HepG2 (cell line): ENCODE data around the gene FRMD4A. TPM values are rescaled to one million over a fixed set of nuclear protein-coding genes. Genes with fewer than 3 reads are reported as not detected.

Experiments
- ATAC-seq: fragments of 200-7000 bp; cut with Tn5 transposase; 3 replicates; pipeline ENCODE4 v1.9.1; 2020; ENCODE audit warnings: mild to moderate bottlenecking, moderate library complexity
- BruUV-seq: library from RNA; stranded (reverse); fragments of 400-500 nt; replicated peaks from 2 replicates; lab custom pipeline; 2021; lab: Mats Ljungman, UMichigan
- CTCF ChIA-PET: fragments of 300-600 bp; formaldehyde crosslinking; extraction: SDS; loops from one replicate; lab custom pipeline; 2021; ENCODE audit warnings: low total read pairs, inconsistent platforms, low intra/inter-chr PET ratio; lab: Yijun Ruan, JAX
- POLR2A ChIA-PET: fragments of 350-600 bp; sonication (Branson Sonifier 250); formaldehyde crosslinking; loops from one replicate; lab custom pipeline; 2020; ENCODE audit warnings: antibody characterized with exemption, inconsistent platforms; lab: Yijun Ruan, JAX
- DNase-seq: peaks from one replicate; pipeline ENCODE4 v3.0.0-alpha.2; 2015; ENCODE audit warnings: low spot score
- FAIRE-seq: peaks from 3 replicates; lab custom pipeline; 2011; peaks lifted over from hg19 to GRCh38; lab: Jason Lieb, UNC
- H2AFZ ChIP-seq: one replicate; pipeline ENCODE4 v1.6.1; 2011; ENCODE audit warnings: low read length, inconsistent platforms
- H3K27ac ChIP-seq: fragments of 300-600 bp; 3 replicates; pipeline ENCODE4 v1.8.0; 2011; ENCODE audit warnings: mixed run types, mild to moderate bottlenecking, mixed read lengths, low read length, inconsistent platforms; ENCODE audit not compliant: insufficient read depth; ENCODE audit errors: extremely low read length
- H3K27me3 ChIP-seq, 2 experiments: fragments of 200-600 bp in 1 of 2; 2 replicates in 1 of 2; 3 replicates in 1 of 2; pipeline versions ENCODE4 v1.6.0 to v1.8.0; 2011; ENCODE audit warnings: low read length in 2 of 2, mild to moderate bottlenecking in 2 of 2, moderate library complexity in 2 of 2, inconsistent platforms in 1 of 2; ENCODE audit not compliant: insufficient read depth in 2 of 2, control insufficient read depth in 1 of 2
- H3K36me3 ChIP-seq, 2 experiments: fragments of 200-600 bp in 1 of 2; replicated peaks in 1 of 2; 2 replicates in 1 of 2; 3 replicates in 1 of 2; pipeline versions ENCODE4 v1.5.1 to v1.8.0; 2011; ENCODE audit warnings: low read length in 2 of 2, inconsistent platforms in 1 of 2; ENCODE audit not compliant: insufficient read depth in 2 of 2, control insufficient read depth in 1 of 2
- H3K4me1 ChIP-seq: 2 replicates; pipeline ENCODE4 v1.5.1; 2012; ENCODE audit warnings: low read length, inconsistent platforms; ENCODE audit not compliant: insufficient read depth
- H3K4me2 ChIP-seq: 2 replicates; pipeline ENCODE4 v1.6.0; 2011; ENCODE audit warnings: low read depth, low read length, inconsistent platforms
- H3K4me3 ChIP-seq, 3 experiments: fragments of 200-600 bp in 1 of 3; sonication (generic), shearing (Covaris generic) in 1 of 3; replicated peaks in 1 of 3; 2 replicates each; pipeline ENCODE4 v1.5.1; 2011 to 2016; ENCODE audit warnings: low read length in 3 of 3, inconsistent platforms in 2 of 3, low read depth in 2 of 3, mild to moderate bottlenecking in 2 of 3, control low read depth in 1 of 3, mixed read lengths in 1 of 3; ENCODE audit not compliant: insufficient read depth in 1 of 3
- H3K79me2 ChIP-seq: one replicate; pipeline ENCODE4 v1.6.1; 2011; ENCODE audit warnings: low read length, inconsistent platforms; ENCODE audit not compliant: insufficient read depth
- H3K9ac ChIP-seq: 2 replicates; pipeline ENCODE4 v1.6.0; 2011; ENCODE audit warnings: mild to moderate bottlenecking, low read depth, low read length, inconsistent platforms; ENCODE audit not compliant: insufficient read depth
- H3K9me3 ChIP-seq: 2 replicates; pipeline ENCODE4 v1.5.1; 2012; ENCODE audit warnings: mild to moderate bottlenecking, low read length
- H4K20me1 ChIP-seq: 2 replicates; pipeline ENCODE4 v1.6.0; 2011; ENCODE audit warnings: inconsistent platforms, mild to moderate bottlenecking, low read length, moderate library complexity; ENCODE audit not compliant: insufficient read depth
- ARNT2 ChIP-seq: sonication (generic); formaldehyde crosslinking; IDR thresholded peaks from 2 replicates; pipeline ENCODE4 v1.8.0; 2022; ENCODE audit warnings: mild to moderate bottlenecking, low read depth, missing genetic modification reagents, moderate library complexity
- CBX1 ChIP-seq: IDR thresholded peaks from one replicate; pipeline ENCODE4 v1.6.1; 2016; ENCODE audit warnings: antibody characterized with exemption, low read depth
- DMAP1 ChIP-seq: IDR thresholded peaks from 2 replicates; pipeline ENCODE4 v1.6.1; 2016
- ERF ChIP-seq: IDR thresholded peaks from 2 replicates; pipeline ENCODE4 v1.6.1; 2018; ENCODE audit warnings: missing biosample characterization, missing genetic modification reagents
- IKZF4 ChIP-seq: sonication (generic); formaldehyde crosslinking; IDR thresholded peaks from 2 replicates; pipeline ENCODE4 v1.5.1; 2020; ENCODE audit warnings: borderline replicate concordance, mild to moderate bottlenecking, low read depth, missing genetic modification reagents; ENCODE audit errors: not compliant biosample characterization
- IRX3 ChIP-seq: sonication (generic); formaldehyde crosslinking; IDR thresholded peaks from 2 replicates; pipeline ENCODE4 v1.8.1; 2023; ENCODE audit warnings: mild to moderate bottlenecking, low read depth, missing genetic modification reagents, borderline replicate concordance
- JUNB ChIP-seq: sonication (generic); formaldehyde crosslinking; IDR thresholded peaks from 2 replicates; pipeline ENCODE4 v1.8.0; 2022; ENCODE audit warnings: missing genetic modification reagents, mild to moderate bottlenecking, borderline replicate concordance
- PPARG ChIP-seq: conservative IDR thresholded peaks from 2 replicates; pipeline ENCODE4 v1.6.1; 2016; ENCODE audit warnings: missing biosample characterization, missing genetic modification reagents
- TCF12 ChIP-seq, 2 experiments: fragments of 450-650 bp in 1 of 2; sonication (generic) in 1 of 2; formaldehyde crosslinking in 1 of 2; IDR thresholded peaks; 2 replicates each; pipeline versions ENCODE4 v1.6.1 to v1.8.0; 2017 to 2022; ENCODE audit warnings: antibody characterized with exemption in 1 of 2, mild to moderate bottlenecking in 1 of 2, missing genetic modification reagents in 1 of 2, moderate library complexity in 1 of 2
- ZNF180 ChIP-seq: sonication (generic); formaldehyde crosslinking; IDR thresholded peaks from 2 replicates; pipeline ENCODE4 v1.4.0; 2020; ENCODE audit warnings: low read depth, missing genetic modification reagents, borderline replicate concordance
- ZNF367 ChIP-seq: sonication (generic); formaldehyde crosslinking; IDR thresholded peaks from 2 replicates; pipeline ENCODE4 v1.4.0; 2020; ENCODE audit warnings: missing genetic modification reagents, borderline replicate concordance
- ZNF766 ChIP-seq: sonication (generic); formaldehyde crosslinking; IDR thresholded peaks from 2 replicates; pipeline ENCODE4 v1.5.0; 2020; ENCODE audit warnings: missing genetic modification reagents, borderline replicate concordance
- ZNF781 ChIP-seq: sonication (generic); formaldehyde crosslinking; IDR thresholded peaks from 2 replicates; pipeline ENCODE4 v1.5.1; 2020; ENCODE audit warnings: borderline replicate concordance, mild to moderate bottlenecking, missing genetic modification reagents; ENCODE audit errors: not compliant biosample characterization
- WGBS: methylation state at CpG from one replicate; pipeline ENCODE4 v1.1.6; 2017; ENCODE audit warnings: low lambda C conversion rate; 5-methylcytosine and 5-hydroxymethylcytosine counted together
- in situ Hi-C: cut with HindIII; loops from 2 replicates; pipeline ENCODE4 v1.10.0; 2017; ENCODE audit warnings: low pct_unique_long_range_greater_than_20kb; ENCODE audit not compliant: extremely low pct_ligation_motif_present
- intact Hi-C: fragments of 100-400 bp; cut with micrococcal nuclease; formaldehyde crosslinking; loops from one replicate; pipeline ENCODE4 v1.10.0; 2022; ENCODE audit not compliant: unreplicated experiment
- polyA plus RNA-seq, 8 experiments: library from polyadenylated mRNA; depleted of rRNA in 3 of 8; stranded (reverse) in 7 of 8; unstranded in 1 of 8; fragments of >200 nt; fragmentation: Illumina TruSeq in 4 of 8; extraction: Trizol in 4 of 8; gene quantifications; 2 replicates each; pipeline versions ENCODE4 v1.2.1 to v1.2.3, GENCODE V29; 2011 to 2016; ENCODE audit warnings: low read depth in 4 of 8, missing spikeins in 1 of 8, mixed read lengths in 1 of 8; ENCODE audit not compliant: insufficient read depth in 1 of 8
- total RNA-seq, 5 experiments: library from RNA; depleted of rRNA; stranded (reverse); fragments of >200 nt; fragmentation: Illumina TruSeq; extraction: Trizol; gene quantifications; 2 replicates each; pipeline ENCODE4 v1.2.3, GENCODE V29; 2016; ENCODE audit warnings: low read depth in 1 of 5
- TF ChIP-seq, protein P1 (sequence below): sonication (generic); formaldehyde crosslinking; IDR thresholded peaks from 2 replicates; pipeline ENCODE4 v1.4.0; 2020; ENCODE audit warnings: mild to moderate bottlenecking, low read depth, missing genetic modification reagents
- TF ChIP-seq, protein P2 (sequence below): sonication (generic); formaldehyde crosslinking; IDR thresholded peaks from 2 replicates; pipeline ENCODE4 v1.5.0; 2020; ENCODE audit warnings: missing genetic modification reagents

Gene FRMD4A
- total and polyA plus RNA-seq, 2 of the 13 experiments (the other 11 are each of a cell fraction or from before 2014, with no cell fraction given) = 0.09 to 0.26 TPM

DNA sequence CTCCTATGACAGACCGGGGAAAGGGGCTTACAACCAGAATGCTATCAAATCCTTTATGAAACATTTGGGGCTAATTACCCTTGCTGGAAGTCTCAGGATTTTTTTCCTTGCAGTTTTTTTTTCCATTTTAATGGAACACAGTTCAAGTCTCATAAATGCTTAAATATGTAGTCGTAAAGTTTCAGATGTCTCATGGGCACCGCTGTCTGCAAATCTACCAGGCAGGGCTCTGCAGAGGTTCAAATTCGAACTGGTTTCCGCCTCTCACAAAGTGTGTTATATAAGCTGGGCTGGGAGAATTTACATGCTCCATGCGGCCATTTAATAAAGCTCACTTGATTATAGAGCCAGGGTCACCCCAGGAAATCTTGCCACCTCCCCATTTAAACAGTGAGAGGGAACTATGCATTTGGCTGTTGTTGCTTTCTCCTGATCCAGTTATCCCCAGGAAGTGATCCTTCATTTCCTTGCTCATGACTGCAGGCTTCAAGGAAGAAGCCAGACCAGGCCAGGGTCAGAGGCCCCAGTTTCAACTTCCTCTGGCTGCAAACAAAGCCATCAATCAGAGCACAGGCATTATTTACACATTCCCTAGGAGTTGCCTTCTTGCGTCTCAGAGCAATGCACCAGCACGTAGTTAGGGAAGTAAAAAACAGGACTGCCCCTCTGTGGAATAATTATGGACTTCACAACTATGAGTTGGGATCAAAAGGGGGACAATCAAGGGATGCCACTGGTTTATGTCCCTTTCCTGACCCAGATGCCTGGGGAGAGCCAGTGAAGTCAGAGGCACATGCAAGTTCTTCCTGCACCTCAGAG is 385.1 kb downstream of the FRMD4A start:
- Histone ChIP-seq H3K36me3 (no peaks in the 10 kb centered on the region), H3K9me3 (no peaks in the 10 kb centered on the region), H3K27me3 (peaks cover 0 to 6% of the 10 kb centered on the region in 2 experiments; a peak in 3 of 5 replicates), H3K4me3 (no peak overlapping the region), H3K79me2 (no peaks in the 10 kb centered on the region), H4K20me1 (no peaks in the 10 kb centered on the region), H3K27ac (no peak overlapping the region), H2AFZ (no peak overlapping the region), H3K4me1 (no peaks in the 10 kb centered on the region), H3K9ac (no peak overlapping the region), H3K4me2 (no peak overlapping the region)
- no peak for FAIRE-seq
- CTCF ChIA-PET = no interaction called here
- TF ChIP-seq CBX1 (no peak), ZNF781 (no peak), IKZF4 (no peak), DMAP1 (no peak), ZNF367 (CRISPR knock-in tag) (no peak), TCF12 (IDR thresholded peaks at IDR 0.05) (no peak), TCF12 (CRISPR knock-in tag; IDR thresholded peaks at IDR 0.05) (no peak), ARNT2 (CRISPR knock-in tag) (no peak), IRX3 (CRISPR knock-in tag) (no peak)
- ATAC-seq = no peak
- in situ Hi-C loops = no loop called here
- 8% methylated on average over 8 of the region's 8 CpGs for WGBS
- DNase-seq = no peak
- intact Hi-C loops = no loop called here
- POLR2A ChIA-PET = no interaction called here
- BruUV-seq = no TSS peak

DNA sequence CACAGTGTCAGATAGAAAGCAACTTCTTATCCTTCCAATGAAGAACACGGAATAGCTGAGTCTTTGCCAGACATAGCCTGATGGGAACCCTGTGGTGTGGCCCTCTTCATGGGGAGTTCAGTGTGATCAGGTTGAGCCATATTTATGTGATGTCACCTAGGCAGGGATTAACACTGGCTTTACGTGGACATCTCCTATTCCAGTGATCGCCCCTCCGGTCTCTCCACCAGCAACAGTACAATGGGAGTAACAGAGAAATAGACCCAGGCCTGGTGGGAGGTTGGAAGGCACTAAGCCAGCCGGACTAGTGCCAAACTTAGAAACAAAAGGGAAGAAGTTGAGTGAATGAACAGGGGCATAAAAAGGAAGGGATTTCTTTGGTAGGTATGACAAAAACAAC is 385.9 kb downstream of the FRMD4A start:
- H3K4me3 ChIP-seq = no peak overlapping the region
- no peaks in the 10 kb centered on the region for H4K20me1 ChIP-seq
- no peak overlapping the region for H3K27ac ChIP-seq
- in situ Hi-C loops = no loop called here
- no peaks in the 10 kb centered on the region for H3K9me3 ChIP-seq
- no peak for DNase-seq
- no peak for ATAC-seq
- ChIA-PET CTCF (no interaction called here), POLR2A (no interaction called here)
- peaks cover 0 to 6% of the 10 kb centered on the region in 2 experiments; a peak in 3 of 5 replicates for H3K27me3 ChIP-seq
- WGBS = under 1% methylated on average over 5 of the region's 5 CpGs
- FAIRE-seq = no peak
- no peak overlapping the region for H2AFZ ChIP-seq
- H3K9ac ChIP-seq = no peak overlapping the region
- no peaks in the 10 kb centered on the region for H3K79me2 ChIP-seq
- H3K4me2 ChIP-seq = no peak overlapping the region
- H3K4me1 ChIP-seq = no peaks in the 10 kb centered on the region
- H3K36me3 ChIP-seq = no peaks in the 10 kb centered on the region
- intact Hi-C loops = no loop called here
- BruUV-seq = no TSS peak
- no peak for TF ChIP-seq ZNF766 (CRISPR knock-in tag)
- no peak for TF ChIP-seq PPARG
- TF ChIP-seq, protein P1, sequence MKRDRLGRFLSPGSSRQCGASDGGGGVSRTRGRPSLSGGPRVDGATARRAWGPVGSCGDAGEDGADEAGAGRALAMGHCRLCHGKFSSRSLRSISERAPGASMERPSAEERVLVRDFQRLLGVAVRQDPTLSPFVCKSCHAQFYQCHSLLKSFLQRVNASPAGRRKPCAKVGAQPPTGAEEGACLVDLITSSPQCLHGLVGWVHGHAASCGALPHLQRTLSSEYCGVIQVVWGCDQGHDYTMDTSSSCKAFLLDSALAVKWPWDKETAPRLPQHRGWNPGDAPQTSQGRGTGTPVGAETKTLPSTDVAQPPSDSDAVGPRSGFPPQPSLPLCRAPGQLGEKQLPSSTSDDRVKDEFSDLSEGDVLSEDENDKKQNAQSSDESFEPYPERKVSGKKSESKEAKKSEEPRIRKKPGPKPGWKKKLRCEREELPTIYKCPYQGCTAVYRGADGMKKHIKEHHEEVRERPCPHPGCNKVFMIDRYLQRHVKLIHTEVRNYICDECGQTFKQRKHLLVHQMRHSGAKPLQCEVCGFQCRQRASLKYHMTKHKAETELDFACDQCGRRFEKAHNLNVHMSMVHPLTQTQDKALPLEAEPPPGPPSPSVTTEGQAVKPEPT (CRISPR knock-in tag) = no peak
- TF ChIP-seq JUNB (CRISPR knock-in tag) = no peak
- no peak for TF ChIP-seq ERF (CRISPR knock-in tag)
- TF ChIP-seq ZNF180 = no peak
- TF ChIP-seq, protein P2, sequence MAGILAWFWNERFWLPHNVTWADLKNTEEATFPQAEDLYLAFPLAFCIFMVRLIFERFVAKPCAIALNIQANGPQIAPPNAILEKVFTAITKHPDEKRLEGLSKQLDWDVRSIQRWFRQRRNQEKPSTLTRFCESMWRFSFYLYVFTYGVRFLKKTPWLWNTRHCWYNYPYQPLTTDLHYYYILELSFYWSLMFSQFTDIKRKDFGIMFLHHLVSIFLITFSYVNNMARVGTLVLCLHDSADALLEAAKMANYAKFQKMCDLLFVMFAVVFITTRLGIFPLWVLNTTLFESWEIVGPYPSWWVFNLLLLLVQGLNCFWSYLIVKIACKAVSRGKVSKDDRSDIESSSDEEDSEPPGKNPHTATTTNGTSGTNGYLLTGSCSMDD (CRISPR knock-in tag) = no peak
